ENCODE results near the gene ZNF548.

The ZNF548 gene

GRCh38 chr19:57403737-57404563 is 14.3 kb downstream of the ZNF548 start:
- FAIRE-seq = no peak
- DNase-seq (ENCODE audit: insufficient read length) = no peak
- TF ChIP-seq POLR2AphosphoS5 (IDR thresholded peaks at IDR 0.05; ENCODE audit: low read depth, low read length) = no peak
- no peak for TF ChIP-seq TAF1 (IDR thresholded peaks at IDR 0.05; ENCODE audit: borderline replicate concordance, low read depth, low read length)

- TF ChIP-seq TAF1 (IDR thresholded peaks at IDR 0.05; ENCODE audit: borderline replicate concordance, low read depth, low read length) = no peak
- no peak for TF ChIP-seq POLR2A (IDR thresholded peaks at IDR 0.05; ENCODE audit: low read depth, low read length)
- no peak for TF ChIP-seq POLR2AphosphoS5 (IDR thresholded peaks at IDR 0.05; ENCODE audit: low read depth, low read length)
- peak; percentile 66 for FAIRE-seq
- DNase-seq (ENCODE audit: insufficient read length) = peak; percentile 57
Observed at GRCh38 chr19:57406516-57407123, 17.0 kb downstream of the ZNF548 start.

- TF ChIP-seq POLR2A (IDR thresholded peaks at IDR 0.05; ENCODE audit: low read depth, low read length) (peak; percentile 74), POLR2AphosphoS5 (IDR thresholded peaks at IDR 0.05; ENCODE audit: low read depth, low read length) (peak; percentile 77), TAF1 (IDR thresholded peaks at IDR 0.05; ENCODE audit: borderline replicate concordance, low read depth, low read length) (peak; percentile 79)
Observed at GRCh38 chr19:57410877-57411671, 21.4 kb downstream of the ZNF548 start, which contains the start of gene ZNF17. TSS of gene ZNF17 (plus strand) at chr19:57411161. CDS start at chr19:57413616, 2,455 bp downstream.

GRCh38 chr19:57419439-57419838 is 29.8 kb downstream of the ZNF548 start:
- TF ChIP-seq POLR2AphosphoS5 (IDR thresholded peaks at IDR 0.05; ENCODE audit: low read depth, low read length) = no peak
- TF ChIP-seq POLR2A (IDR thresholded peaks at IDR 0.05; ENCODE audit: low read depth, low read length) = no peak
- no peak for TF ChIP-seq TAF1 (IDR thresholded peaks at IDR 0.05; ENCODE audit: borderline replicate concordance, low read depth, low read length)
- FAIRE-seq = no peak
- DNase-seq (ENCODE audit: insufficient read length) = no peak

More at GRCh38 chr19:57410877-57411671, 21.4 kb downstream of the ZNF548 start, which contains the start of gene ZNF17:
- FAIRE-seq (peak; percentile 98), DNase-seq (ENCODE audit: insufficient read length) (peak; percentile 90)

- DNase-seq (ENCODE audit: insufficient read length) (no peak), FAIRE-seq (no peak)
- no peak for TF ChIP-seq POLR2AphosphoS5 (IDR thresholded peaks at IDR 0.05; ENCODE audit: low read depth, low read length)
Observed at GRCh38 chr19:57421037-57421436, 31.4 kb downstream of the ZNF548 start.

- TF ChIP-seq POLR2AphosphoS5 (IDR thresholded peaks at IDR 0.05; ENCODE audit: low read depth, low read length) (no peak), POLR2A (IDR thresholded peaks at IDR 0.05; ENCODE audit: low read depth, low read length) (no peak), TAF1 (IDR thresholded peaks at IDR 0.05; ENCODE audit: borderline replicate concordance, low read depth, low read length) (no peak)
- DNase-seq (ENCODE audit: insufficient read length) (no peak), FAIRE-seq (no peak)
Observed at GRCh38 chr19:57434386-57435061, 44.9 kb downstream of the ZNF548 start.

GRCh38 chr19:57435062-57435978 is 45.7 kb downstream of the ZNF548 start, which contains the start of gene ZNF749:
TSS of gene ZNF749 (plus strand) at chr19:57435325. CDS start at chr19:57435579, 254 bp downstream.
- DNase-seq (ENCODE audit: insufficient read length) (peak; percentile 81), FAIRE-seq (peak; percentile 99)
- TF ChIP-seq POLR2A (IDR thresholded peaks at IDR 0.05; ENCODE audit: low read depth, low read length) (peak; percentile 60; the same call in 1 of the 2 replicates), TAF1 (IDR thresholded peaks at IDR 0.05; ENCODE audit: borderline replicate concordance, low read depth, low read length) (no peak), POLR2AphosphoS5 (IDR thresholded peaks at IDR 0.05; ENCODE audit: low read depth, low read length) (no peak; the same call in 1 of the 2 replicates)

GRCh38 chr19:57436417-57436816 is 46.8 kb downstream of the ZNF548 start:
- FAIRE-seq (no peak), DNase-seq (ENCODE audit: insufficient read length) (no peak)
- no peak for TF ChIP-seq POLR2AphosphoS5 (IDR thresholded peaks at IDR 0.05; ENCODE audit: low read depth, low read length)
- TF ChIP-seq POLR2A (IDR thresholded peaks at IDR 0.05; ENCODE audit: low read depth, low read length) = no peak
- TF ChIP-seq TAF1 (IDR thresholded peaks at IDR 0.05; ENCODE audit: borderline replicate concordance, low read depth, low read length) = no peak

- FAIRE-seq (no peak), DNase-seq (ENCODE audit: insufficient read length) (no peak)
- TF ChIP-seq POLR2A (IDR thresholded peaks at IDR 0.05; ENCODE audit: low read depth, low read length) (no peak), TAF1 (IDR thresholded peaks at IDR 0.05; ENCODE audit: borderline replicate concordance, low read depth, low read length) (no peak), POLR2AphosphoS5 (IDR thresholded peaks at IDR 0.05; ENCODE audit: low read depth, low read length) (no peak)
Observed at GRCh38 chr19:57437931-57438330, 48.3 kb downstream of the ZNF548 start.

- no peak for DNase-seq (ENCODE audit: insufficient read length)
- TF ChIP-seq POLR2AphosphoS5 (IDR thresholded peaks at IDR 0.05; ENCODE audit: low read depth, low read length) (no peak), POLR2A (IDR thresholded peaks at IDR 0.05; ENCODE audit: low read depth, low read length) (no peak), TAF1 (IDR thresholded peaks at IDR 0.05; ENCODE audit: borderline replicate concordance, low read depth, low read length) (no peak)
- no peak for FAIRE-seq
Observed at GRCh38 chr19:57438925-57439324, 49.3 kb downstream of the ZNF548 start.
